Measurements from ENCODE around the gene NXPE4. TPM values are rescaled to one million over a fixed set of nuclear protein-coding genes. Genes with fewer than 3 reads are reported as not detected.
A peak's percentile ranks its signal among the peaks of the same experiment; 100 is the strongest.

The NXPE4 gene
- total and polyA plus RNA-seq, 2 donors (not counting 3 experiments of a cell fraction or from before 2014, with no cell fraction given) = not detected

DNA sequence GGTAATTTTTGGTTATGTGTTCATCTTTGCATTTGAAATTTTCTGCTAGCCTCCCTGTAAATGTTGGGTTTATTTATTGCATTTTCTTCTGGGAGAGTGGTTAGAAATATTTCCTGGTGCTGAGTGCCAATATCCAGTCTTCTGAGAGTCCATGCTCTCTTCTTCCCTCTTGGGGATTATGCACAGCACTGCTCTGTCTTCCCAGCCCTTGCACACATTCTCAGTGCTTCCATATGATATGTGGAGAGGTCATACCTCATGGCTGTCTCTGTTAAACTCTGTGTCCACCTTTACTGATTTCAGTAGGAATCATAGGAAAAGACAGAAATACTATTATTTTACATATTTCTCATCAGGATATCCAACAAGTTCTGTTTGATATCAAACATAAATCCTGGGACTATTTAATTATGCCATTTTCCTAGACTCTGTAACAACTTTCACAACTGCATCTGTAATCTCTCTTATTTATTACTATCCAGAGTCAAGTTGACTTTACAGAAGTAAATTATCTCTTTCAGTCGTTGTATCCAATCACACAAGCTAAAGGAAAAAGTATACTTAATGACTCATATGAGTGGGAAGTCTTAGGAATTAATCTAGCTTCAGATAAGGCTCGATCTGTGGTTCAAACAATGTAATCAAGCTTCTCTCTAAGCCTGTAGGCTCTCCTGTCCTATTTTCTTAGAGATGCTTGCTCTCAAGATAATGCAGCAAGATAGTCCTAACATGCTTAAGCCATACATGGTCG, 33.2 kb downstream of the NXPE4 start:
- POLR2A ChIA-PET = no interaction called here
- no peaks in the 10 kb centered on the region for H3K36me3 ChIP-seq (ENCODE audit: control insufficient read depth in 2 of 2, extremely low read depth in 1 of 2, insufficient read depth in 2 of 2, low read length in 2 of 2)
- H3K4me2 ChIP-seq (ENCODE audit: insufficient read depth, low read length) = peak overlapping the region; percentile 87
- no peak for FAIRE-seq
- intact Hi-C loops (cut with micrococcal nuclease) (loop anchor here (2.0 to 10.0 kb wide), 2 partner anchors 124 to 278 kb away; partner anchors contain the start of gene REXO2), dilution Hi-C loops (cut with MboI; ENCODE audit: extremely low pct_ligation_motif_present, low sequenced_read_pairs) (no loop called here)
- H3K27me3 ChIP-seq (ENCODE audit: control insufficient read depth in 2 of 2, insufficient read depth in 2 of 2, low read length in 2 of 2) = no peaks in the 10 kb centered on the region
- H3K79me2 ChIP-seq (ENCODE audit: control insufficient read depth, insufficient read depth, low read length) = no peaks in the 10 kb centered on the region
- TF ChIP-seq FOS (IDR thresholded peaks at IDR 0.05; ENCODE audit: borderline replicate concordance, insufficient read depth, low read length) (no peak), POLR2AphosphoS5 (IDR thresholded peaks at IDR 0.05; ENCODE audit: insufficient read depth, low read depth, low read length) (no peak), GATA2 (IDR thresholded peaks at IDR 0.05; ENCODE audit: insufficient read depth, insufficient read length, low read depth, low read length) (peak; percentile 29)
- CTCF ChIA-PET = interaction anchor here (1.5 kb wide), 1 partner anchor 245 kb away, joined by 3 read pairs; no protein-coding TSS in a partner anchor
- H2AFZ ChIP-seq (ENCODE audit: low read depth, low read length) = no peak overlapping the region
- no peaks in the 10 kb centered on the region for H3K9me1 ChIP-seq (replicated peaks; ENCODE audit: control insufficient read depth, extremely low read depth, insufficient read depth, low read length)
- H3K9me3 ChIP-seq (replicated peaks; ENCODE audit: control insufficient read depth, insufficient read depth, low read length) = no peaks in the 10 kb centered on the region
- BruUV-seq (replicated peaks) = no TSS peak
- peak overlapping the region; percentile 4 for H3K9ac ChIP-seq (replicated peaks; ENCODE audit: extremely low read depth, insufficient read depth, low read length)
- no peaks in the 10 kb centered on the region for H4K20me1 ChIP-seq (replicated peaks; ENCODE audit: control insufficient read depth, extremely low read depth, insufficient read depth, low read length)
- peaks cover 20% of the 10 kb centered on the region for H3K4me1 ChIP-seq (ENCODE audit: control insufficient read depth, extremely low read depth, insufficient read depth, low read length)
- H3K4me3 ChIP-seq (replicated peaks in 1 of 3; ENCODE audit: insufficient read depth in 1 of 3, low read depth in 1 of 3, low read length in 3 of 3) = peak overlapping the region in 1 of 3 experiments; percentile 23
- peak overlapping the region; percentile 35 for H3K27ac ChIP-seq (ENCODE audit: insufficient read depth, low read depth, low read length)
- DNase-seq (ENCODE audit: low read depth, low spot score) = peak; percentile 44

DNA sequence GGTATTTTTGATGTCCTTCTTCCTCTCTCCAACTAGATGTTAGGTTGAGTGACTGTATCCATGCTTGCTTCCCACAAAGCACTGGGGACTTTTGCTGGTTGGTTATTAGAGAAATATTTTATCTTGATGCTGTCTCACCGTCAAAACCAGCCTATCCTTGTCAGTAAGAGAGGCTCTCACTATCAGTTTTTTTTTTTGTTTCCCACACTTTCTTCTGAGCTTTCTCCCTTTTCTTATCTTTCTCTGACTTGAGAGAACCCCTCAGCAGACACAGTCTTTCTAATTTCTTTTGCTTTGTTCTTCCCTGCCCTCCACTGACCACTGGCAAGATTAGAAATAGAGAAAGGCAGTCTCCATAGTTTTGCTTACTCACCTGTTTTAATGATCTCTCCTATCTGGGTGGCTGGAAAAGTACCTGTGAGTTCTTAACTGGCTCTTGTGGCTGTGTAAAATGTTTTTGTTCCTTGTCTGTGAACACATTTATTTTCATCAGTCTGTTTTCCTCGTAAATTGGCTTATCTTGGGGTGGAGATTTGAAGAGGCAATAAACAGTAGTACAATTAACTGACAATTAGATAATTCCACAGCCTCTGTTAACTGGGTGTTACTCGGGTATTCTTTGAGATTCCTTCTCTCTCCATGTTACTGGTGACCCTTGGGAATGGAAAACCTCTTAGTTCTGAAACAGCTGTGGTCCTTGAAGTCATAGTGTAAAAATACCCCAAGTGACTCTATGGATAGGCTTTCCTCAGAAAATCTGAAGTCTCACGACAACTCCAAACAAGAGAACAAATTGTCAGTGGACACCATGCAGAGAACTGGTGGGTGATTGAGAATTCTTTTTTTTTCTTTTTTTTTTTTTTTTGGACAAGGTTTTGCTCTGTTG, 35.9 kb downstream of the NXPE4 start, which contains the start of gene NXPE1:
NXPE1 (minus strand) TSS at position 457 of the 886 bp plus-strand sequence. CDS start 8,680 bp downstream, outside the sequence.
- H3K9me1 ChIP-seq (replicated peaks; ENCODE audit: control insufficient read depth, extremely low read depth, insufficient read depth, low read length) = no peaks in the 10 kb centered on the region
- CTCF ChIA-PET = no interaction called here
- intact Hi-C loops (cut with micrococcal nuclease) (loop anchor here (10.0 kb wide), 1 partner anchor 275 kb away; no protein-coding TSS in a partner anchor), dilution Hi-C loops (cut with MboI; ENCODE audit: extremely low pct_ligation_motif_present, low sequenced_read_pairs) (no loop called here)
- no peak within 1 kb of the TSS for H3K9ac ChIP-seq (replicated peaks; ENCODE audit: extremely low read depth, insufficient read depth, low read length)
- no peaks in the 10 kb centered on the region for H3K79me2 ChIP-seq (ENCODE audit: control insufficient read depth, insufficient read depth, low read length)
- no TSS peak for BruUV-seq (replicated peaks)
- peaks cover 15% of the 10 kb centered on the region for H3K4me1 ChIP-seq (ENCODE audit: control insufficient read depth, extremely low read depth, insufficient read depth, low read length)
- no peak for DNase-seq (ENCODE audit: low read depth, low spot score)
- FAIRE-seq = no peak
- H3K9me3 ChIP-seq (replicated peaks; ENCODE audit: control insufficient read depth, insufficient read depth, low read length) = no peaks in the 10 kb centered on the region
- no peaks in the 10 kb centered on the region for H3K36me3 ChIP-seq (ENCODE audit: control insufficient read depth in 2 of 2, extremely low read depth in 1 of 2, insufficient read depth in 2 of 2, low read length in 2 of 2)
- H3K4me3 ChIP-seq (replicated peaks in 1 of 3; ENCODE audit: insufficient read depth in 1 of 3, low read depth in 1 of 3, low read length in 3 of 3) = no peak within 1 kb of the TSS
- no peak within 1 kb of the TSS for H3K4me2 ChIP-seq (ENCODE audit: insufficient read depth, low read length)
- H2AFZ ChIP-seq (ENCODE audit: low read depth, low read length) = no peak within 1 kb of the TSS
- no peak within 1 kb of the TSS for H3K27ac ChIP-seq (ENCODE audit: insufficient read depth, low read depth, low read length)
- H3K27me3 ChIP-seq (ENCODE audit: control insufficient read depth in 2 of 2, insufficient read depth in 2 of 2, low read length in 2 of 2) = no peaks in the 10 kb centered on the region
- no peaks in the 10 kb centered on the region for H4K20me1 ChIP-seq (replicated peaks; ENCODE audit: control insufficient read depth, extremely low read depth, insufficient read depth, low read length)
- POLR2A ChIA-PET = no interaction called here
- TF ChIP-seq POLR2A (IDR thresholded peaks at IDR 0.05; ENCODE audit: low read depth, low read length) = no peak
- TF ChIP-seq, protein P1, sequence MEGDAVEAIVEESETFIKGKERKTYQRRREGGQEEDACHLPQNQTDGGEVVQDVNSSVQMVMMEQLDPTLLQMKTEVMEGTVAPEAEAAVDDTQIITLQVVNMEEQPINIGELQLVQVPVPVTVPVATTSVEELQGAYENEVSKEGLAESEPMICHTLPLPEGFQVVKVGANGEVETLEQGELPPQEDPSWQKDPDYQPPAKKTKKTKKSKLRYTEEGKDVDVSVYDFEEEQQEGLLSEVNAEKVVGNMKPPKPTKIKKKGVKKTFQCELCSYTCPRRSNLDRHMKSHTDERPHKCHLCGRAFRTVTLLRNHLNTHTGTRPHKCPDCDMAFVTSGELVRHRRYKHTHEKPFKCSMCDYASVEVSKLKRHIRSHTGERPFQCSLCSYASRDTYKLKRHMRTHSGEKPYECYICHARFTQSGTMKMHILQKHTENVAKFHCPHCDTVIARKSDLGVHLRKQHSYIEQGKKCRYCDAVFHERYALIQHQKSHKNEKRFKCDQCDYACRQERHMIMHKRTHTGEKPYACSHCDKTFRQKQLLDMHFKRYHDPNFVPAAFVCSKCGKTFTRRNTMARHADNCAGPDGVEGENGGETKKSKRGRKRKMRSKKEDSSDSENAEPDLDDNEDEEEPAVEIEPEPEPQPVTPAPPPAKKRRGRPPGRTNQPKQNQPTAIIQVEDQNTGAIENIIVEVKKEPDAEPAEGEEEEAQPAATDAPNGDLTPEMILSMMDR (IDR thresholded peaks at IDR 0.05; ENCODE audit: extremely low read depth in 1 of 2, insufficient read depth in 1 of 2, low read depth in 1 of 2, low read length in 2 of 2) = no peak
- TF ChIP-seq GATA2 (IDR thresholded peaks at IDR 0.05; ENCODE audit: insufficient read depth, insufficient read length, low read depth, low read length) = no peak
- no peak for TF ChIP-seq FOS (IDR thresholded peaks at IDR 0.05; ENCODE audit: borderline replicate concordance, insufficient read depth, low read length)
- TF ChIP-seq JUN (IDR thresholded peaks at IDR 0.05; ENCODE audit: borderline replicate concordance, insufficient read depth, insufficient read length, low read depth) = no peak
- TF ChIP-seq, protein P2, sequence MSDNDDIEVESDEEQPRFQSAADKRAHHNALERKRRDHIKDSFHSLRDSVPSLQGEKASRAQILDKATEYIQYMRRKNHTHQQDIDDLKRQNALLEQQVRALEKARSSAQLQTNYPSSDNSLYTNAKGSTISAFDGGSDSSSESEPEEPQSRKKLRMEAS (IDR thresholded peaks at IDR 0.05; ENCODE audit: insufficient read depth, insufficient read length) = no peak
